GM19240 (cell line): ENCODE data around the gene DUSP28.

Experiments
- DNase-seq: peaks from one replicate; pipeline ENCODE4 v3.0.0; 2011; ENCODE audit warnings: low spot score; ENCODE audit not compliant: insufficient read length

DUSP28 gene

GRCh38 chr2:240585681-240586197 lies 25.6 kb downstream of the DUSP28 start:
- no peak for DNase-seq

DNA sequence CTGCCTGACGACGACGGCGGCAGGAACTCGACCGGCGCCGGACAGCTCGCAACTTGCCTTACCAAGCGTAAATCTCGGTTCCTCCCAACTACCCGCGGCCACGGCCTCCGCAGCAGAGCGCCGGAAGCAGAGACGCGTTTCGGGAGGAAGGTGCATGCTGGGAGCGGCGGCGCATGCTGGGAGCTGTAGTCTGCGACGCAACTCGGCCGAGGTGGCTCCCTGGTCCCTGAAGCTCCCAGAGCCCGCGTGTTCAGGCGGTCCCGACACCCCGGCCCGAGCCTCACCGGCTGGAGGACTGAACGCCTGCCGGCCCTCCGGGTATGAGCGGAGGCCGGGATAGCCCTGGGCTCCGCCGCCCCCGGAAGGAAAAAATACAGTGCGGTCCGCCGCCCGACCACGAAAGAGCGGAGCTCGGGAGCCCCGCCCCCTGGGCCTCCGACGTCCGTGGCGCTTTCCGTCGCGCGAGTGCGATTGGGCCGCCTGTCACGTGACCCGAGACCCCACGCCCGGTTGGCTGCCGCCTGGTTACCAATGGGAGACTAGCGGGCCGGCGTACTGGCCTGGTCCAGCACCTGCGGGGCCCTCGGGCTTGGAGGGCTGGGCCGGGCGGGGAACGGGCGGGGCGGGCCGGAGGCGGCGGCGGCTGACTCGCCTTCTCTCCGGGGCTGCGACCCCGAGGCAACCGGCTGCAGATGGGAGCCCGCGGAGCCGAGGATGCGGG lies 26.2 kb downstream of the DUSP28 start, which contains the start of gene CAPN10:
Gene CAPN10, plus strand, starts transcription at position 537 of the 721 bp plus-strand sequence. Its CDS starts 178 bp downstream, at position 715.
- DNase-seq, result peak; percentile 88

GRCh38 chr2:240586919-240587800 lies 27.0 kb downstream of the DUSP28 start:
- no peak for DNase-seq

- no peak for DNase-seq
Measured at GRCh38 chr2:240588006-240588655, 28.0 kb downstream of the DUSP28 start.

- DNase-seq, result no peak
Measured at GRCh38 chr2:240588669-240589068, 28.5 kb downstream of the DUSP28 start.

DNA sequence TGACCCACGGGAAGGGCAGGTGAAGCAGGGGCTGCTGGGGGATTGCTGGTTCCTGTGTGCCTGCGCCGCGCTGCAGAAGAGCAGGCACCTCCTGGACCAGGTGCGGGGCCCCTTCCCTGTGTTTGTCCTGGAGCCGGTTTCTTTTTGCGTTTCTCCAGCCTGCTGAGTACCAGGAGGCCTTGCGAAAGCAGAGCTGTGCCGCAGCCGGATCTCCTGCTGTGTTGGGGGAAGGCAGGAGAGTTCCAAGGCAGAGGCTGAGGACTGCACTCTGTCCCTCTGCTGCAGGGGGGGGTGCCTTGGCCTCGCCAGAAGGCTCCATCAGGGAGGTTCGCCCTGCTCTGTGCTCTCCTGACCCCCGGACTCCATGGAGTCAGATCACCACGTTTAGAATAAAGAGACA lies 29.2 kb downstream of the DUSP28 start:
- no peak for DNase-seq

DNA sequence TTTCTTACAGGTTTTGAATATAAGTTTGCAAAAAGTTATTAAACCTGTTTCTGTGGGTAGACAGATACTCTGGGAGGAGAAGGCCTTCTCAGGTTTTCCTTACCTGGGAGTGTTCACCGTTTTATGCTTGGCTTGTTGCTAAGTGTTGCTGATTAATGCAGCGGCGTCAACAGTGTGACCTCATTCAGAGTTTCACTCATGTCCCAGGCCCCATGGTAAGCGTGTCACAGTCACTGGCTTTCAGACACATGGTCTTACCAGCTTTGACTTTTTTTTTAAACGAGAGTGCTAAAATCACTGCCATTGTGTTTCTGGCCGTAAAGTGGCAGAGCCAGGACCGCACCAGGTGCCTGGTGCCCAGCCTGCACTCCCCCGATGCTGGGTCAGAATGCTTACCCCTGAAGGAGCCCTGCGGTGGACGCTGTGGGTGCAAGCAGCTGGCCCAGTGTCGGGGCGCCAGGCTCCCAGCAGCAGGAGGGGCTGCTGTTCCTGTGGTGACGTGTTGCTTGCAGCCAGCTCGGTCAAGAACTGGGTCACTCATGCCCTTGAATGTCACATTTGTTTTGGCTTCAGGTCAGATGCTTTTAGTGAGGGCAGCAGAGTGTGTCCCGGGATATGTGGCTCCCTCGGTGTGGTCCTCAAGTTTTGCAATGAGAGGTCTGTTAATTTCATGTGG lies 29.8 kb downstream of the DUSP28 start:
- DNase-seq, result no peak

DNA sequence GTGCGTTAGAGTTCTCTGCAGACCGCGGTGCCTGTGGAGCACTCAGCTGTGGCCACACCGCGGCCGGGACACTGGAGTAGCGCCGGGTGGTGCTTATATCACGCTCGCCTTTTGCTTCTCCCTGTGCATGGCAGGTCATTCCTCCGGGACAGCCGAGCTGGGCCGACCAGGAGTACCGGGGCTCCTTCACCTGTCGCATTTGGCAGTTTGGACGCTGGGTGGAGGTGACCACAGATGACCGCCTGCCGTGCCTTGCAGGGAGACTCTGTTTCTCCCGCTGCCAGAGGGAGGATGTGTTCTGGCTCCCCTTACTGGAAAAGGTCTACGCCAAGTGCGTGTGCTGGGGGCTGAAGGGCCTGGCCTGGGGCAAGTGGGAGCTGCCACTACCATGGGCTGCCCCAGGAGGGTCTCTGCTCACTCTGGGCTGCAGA lies 30.5 kb downstream of the DUSP28 start:
- no peak for DNase-seq

GRCh38 chr2:240591226-240591625 lies 31.1 kb downstream of the DUSP28 start:
- DNase-seq, result no peak

DNA sequence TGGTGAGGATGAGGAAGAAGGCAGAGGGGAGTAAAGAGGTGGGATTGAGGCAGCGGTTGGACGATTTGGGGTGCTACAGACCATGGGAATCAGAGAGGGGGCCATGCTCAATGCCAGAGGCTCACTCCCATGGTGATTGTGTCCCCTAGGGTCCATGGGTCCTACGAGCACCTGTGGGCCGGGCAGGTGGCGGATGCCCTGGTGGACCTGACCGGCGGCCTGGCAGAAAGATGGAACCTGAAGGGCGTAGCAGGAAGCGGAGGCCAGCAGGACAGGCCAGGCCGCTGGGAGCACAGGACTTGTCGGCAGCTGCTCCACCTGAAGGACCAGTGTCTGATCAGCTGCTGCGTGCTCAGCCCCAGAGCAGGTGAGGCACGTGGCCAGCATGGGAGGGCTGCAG lies 31.6 kb downstream of the DUSP28 start:
- no peak for DNase-seq

- no peak for DNase-seq
Measured at GRCh38 chr2:240593026-240593702, 33.0 kb downstream of the DUSP28 start.

DNA sequence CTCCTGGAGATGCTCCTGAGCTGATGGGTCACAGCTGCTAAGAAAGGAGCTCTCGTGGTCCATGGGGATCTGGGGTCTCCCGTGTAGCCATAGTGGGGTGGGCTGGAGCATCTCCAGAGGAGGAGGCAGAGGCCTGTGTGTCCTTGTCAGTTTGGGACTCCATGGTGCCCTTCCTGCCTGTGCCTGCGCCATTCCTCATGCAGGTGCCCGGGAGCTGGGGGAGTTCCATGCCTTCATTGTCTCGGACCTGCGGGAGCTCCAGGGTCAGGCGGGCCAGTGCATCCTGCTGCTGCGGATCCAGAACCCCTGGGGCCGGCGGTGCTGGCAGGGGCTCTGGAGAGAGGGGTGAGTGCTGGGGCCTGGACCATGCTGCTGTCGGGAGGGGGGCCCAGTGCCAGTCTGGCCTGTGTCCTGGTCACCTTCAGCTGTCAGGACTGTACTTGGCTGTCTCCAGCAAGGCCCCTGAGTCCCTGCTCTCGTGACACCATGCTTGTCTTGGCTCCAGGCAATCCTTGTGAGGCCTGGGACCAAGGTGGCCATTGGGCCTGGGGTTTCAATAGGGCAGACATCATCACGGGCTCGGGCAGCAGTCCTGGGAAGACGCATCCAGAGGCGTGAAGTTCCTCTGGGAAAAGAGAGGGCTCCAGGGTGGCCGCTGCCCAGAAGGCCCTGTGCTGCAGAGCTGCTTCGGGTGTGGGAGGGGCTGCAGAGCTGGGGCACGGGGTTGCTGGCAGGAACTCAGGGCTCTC lies 33.7 kb downstream of the DUSP28 start:
- no peak for DNase-seq

- DNase-seq, result no peak
Measured at GRCh38 chr2:240594511-240595380, 34.6 kb downstream of the DUSP28 start.

DNA sequence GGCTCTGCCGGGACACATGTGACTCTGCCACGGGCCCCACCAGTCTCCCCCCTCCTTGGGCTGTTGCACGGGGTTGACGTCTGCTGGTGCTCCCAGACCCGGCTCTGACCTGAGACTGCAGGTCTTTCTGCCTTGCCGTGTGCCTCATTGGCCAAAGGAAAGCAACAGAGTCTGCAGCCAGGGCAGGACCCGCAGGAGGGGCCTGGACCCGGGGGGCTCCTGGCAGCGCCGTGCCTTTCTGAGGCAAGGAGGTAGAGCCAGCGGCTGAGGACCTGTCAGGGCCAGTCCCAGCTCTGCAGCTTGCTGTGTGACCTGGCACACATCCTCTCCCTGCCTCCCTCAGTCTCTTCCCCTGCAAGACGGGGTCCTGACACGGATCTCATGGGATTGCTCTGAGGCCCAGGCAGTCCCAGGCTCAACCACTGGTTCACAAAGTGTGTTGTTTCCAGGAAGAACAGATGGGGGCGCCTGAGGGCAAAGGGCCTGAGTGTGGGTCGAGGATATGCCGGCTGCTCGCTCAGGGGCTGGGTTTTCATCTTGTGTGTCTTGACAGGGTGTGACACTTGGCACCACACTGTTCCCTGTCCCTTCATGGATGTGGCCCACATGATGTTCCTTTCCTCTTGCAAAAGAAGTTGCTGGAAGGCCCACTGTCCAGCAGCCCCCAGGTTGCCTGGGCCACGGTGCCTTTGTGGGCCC lies 35.4 kb downstream of the DUSP28 start:
- DNase-seq, result no peak

DNA sequence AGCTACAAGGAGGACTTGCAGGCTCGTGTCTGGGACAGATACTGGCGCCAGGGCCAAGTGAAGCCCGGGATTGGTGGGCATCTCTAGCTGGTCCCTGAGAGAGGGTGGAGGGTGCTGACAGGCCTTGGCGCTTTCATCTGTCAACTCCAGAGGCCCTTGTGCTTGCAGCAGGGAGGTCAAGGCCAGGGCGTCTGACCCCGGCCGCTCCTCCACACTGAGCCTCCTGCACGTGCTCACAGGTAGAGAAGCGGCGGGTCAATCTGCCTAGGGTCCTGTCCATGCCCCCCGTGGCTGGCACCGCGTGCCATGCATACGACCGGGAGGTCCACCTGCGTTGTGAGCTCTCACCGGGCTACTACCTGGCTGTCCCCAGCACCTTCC lies 35.9 kb downstream of the DUSP28 start:
- no peak for DNase-seq

- no peak for DNase-seq
Measured at GRCh38 chr2:240596491-240596931, 36.4 kb downstream of the DUSP28 start.

GRCh38 chr2:240597054-240597418 lies 36.9 kb downstream of the DUSP28 start:
- DNase-seq, result no peak

DNA sequence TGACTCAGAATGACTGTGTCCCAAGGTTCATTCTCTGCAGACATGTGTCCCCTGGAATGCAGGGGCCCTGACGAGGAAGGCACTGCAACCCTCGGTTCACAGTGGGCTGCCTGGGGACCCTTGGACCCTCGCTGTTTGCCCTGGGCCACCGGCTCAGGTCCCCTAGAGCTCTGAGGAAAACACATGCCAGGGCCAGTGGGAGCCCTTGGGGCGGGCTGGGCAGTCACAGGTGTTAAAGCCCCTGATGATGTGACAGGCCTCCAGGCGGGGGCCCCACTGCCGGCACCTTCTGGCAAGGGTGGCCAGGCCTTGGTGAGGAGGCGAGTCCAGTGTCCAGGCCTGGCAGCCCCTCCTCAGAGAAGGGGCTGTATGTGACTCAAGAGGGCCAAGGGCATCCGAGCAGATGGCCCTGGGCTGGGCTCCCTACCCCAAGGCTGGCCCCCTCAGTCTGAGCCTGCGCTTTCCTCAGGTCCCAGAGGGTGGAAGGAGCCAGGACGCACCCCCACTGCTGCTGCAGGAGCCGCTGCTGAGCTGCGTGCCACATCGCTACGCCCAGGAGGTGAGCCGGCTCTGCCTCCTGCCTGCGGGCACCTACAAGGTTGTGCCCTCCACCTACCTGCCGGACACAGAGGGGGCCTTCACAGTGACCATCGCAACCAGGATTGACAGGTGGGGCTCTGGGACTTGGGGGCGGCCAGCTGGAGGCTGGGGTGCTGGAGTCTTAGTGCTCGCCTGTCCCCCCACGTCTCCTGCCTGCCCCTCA lies 37.4 kb downstream of the DUSP28 start:
- no peak for DNase-seq
